ENCODE measurements around the gene C1orf53. TPM values are rescaled to one million over a fixed set of nuclear protein-coding genes. Genes with fewer than 3 reads are reported as not detected.

The C1orf53 gene
- total and polyA plus RNA-seq, 2 of the 8 experiments (the other 6 are each of a cell fraction or from before 2014, with no cell fraction given) = 0.56 to 1.3 TPM

- TF ChIP-seq RNF2 (IDR thresholded peaks at IDR 0.05; ENCODE audit: borderline replicate concordance, low read depth, low read length, missing control alignments, poor library complexity, severe bottlenecking) = no peak
- no peak for TF ChIP-seq EGR1 (IDR thresholded peaks at IDR 0.05; ENCODE audit: borderline replicate concordance, low read depth, low read length)
- TF ChIP-seq POU5F1 (IDR thresholded peaks at IDR 0.05; ENCODE audit: low read depth, low read length) = no peak
Measured at GRCh38 chr1:197927908-197928665, 25.7 kb downstream of the C1orf53 start (continued).
